Sigmoid colon (tissue), 4 donors: ENCODE results near the gene FOLR2.

Source experiments
- EP300 ChIP-seq, 4 donors: sonication (generic); formaldehyde crosslinking; IDR thresholded peaks; one replicate each; pipeline ENCODE4 v1.6.1; 2017; ENCODE audit warnings: antibody characterized with exemption in 4 of 4
- TF ChIP-seq, protein P1 (sequence below), 4 experiments: fragments of 450-650 bp in 3 of 4; fragments of 200-600 bp in 1 of 4; IDR thresholded peaks; one replicate each; pipeline ENCODE4 v1.5.1; 2016 to 2019; ENCODE audit warnings: antibody characterized with exemption in 4 of 4, mild to moderate bottlenecking in 3 of 4, moderate library complexity in 2 of 4

DNA sequence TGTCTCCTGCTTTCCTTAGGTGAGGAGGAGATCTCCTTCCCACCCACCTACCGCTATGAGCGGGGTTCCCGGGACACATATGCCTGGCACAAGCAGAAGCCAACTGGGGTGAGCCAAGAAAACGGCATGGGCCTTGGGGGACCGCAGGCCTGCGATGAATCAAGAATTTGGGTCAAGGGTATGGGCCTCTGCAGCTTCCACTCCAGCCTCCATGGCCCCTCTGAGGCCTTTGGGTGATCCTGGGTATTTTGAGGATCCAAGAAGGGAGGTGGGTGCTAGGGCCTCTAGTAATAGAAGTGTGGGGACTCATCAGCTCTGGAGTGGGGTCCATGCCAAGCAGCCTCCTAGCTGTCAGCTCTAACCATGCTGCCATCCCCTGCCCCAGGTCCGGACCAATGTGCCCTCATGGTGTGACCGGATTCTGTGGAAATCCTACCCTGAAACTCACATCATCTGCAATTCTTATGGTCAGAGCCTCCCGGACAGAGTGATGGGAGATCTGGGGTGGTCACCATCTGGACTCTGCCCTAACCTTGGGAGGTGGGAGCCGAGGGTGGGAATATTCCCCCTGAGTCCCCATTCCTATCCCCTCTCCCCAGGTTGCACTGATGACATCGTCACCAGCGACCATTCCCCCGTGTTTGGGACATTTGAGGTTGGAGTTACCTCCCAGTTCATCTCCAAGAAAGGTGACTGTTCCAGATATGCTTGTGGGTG is 16.6 kb downstream of the FOLR2 start:
- TF ChIP-seq, protein P1, sequence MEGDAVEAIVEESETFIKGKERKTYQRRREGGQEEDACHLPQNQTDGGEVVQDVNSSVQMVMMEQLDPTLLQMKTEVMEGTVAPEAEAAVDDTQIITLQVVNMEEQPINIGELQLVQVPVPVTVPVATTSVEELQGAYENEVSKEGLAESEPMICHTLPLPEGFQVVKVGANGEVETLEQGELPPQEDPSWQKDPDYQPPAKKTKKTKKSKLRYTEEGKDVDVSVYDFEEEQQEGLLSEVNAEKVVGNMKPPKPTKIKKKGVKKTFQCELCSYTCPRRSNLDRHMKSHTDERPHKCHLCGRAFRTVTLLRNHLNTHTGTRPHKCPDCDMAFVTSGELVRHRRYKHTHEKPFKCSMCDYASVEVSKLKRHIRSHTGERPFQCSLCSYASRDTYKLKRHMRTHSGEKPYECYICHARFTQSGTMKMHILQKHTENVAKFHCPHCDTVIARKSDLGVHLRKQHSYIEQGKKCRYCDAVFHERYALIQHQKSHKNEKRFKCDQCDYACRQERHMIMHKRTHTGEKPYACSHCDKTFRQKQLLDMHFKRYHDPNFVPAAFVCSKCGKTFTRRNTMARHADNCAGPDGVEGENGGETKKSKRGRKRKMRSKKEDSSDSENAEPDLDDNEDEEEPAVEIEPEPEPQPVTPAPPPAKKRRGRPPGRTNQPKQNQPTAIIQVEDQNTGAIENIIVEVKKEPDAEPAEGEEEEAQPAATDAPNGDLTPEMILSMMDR (IDR thresholded peaks at IDR 0.05) = no peak
- TF ChIP-seq EP300 (IDR thresholded peaks at IDR 0.05) = no peak
